OCI-LY3 (cell line): ENCODE results near the gene CEP350.

Experiments
- EZH2phosphoT487 ChIP-seq: fragments of 200-600 bp; shearing (Covaris generic); IDR thresholded peaks from 2 replicates; pipeline ENCODE4 v1.6.1; 2018; ENCODE audit warnings: antibody characterized with exemption, mixed run types, low read depth
- TF ChIP-seq, protein P1 (sequence below): fragments of 200-600, 300-600 bp; sonication (generic); IDR thresholded peaks from 2 replicates; pipeline ENCODE4 v1.5.1; 2014; ENCODE audit warnings: antibody characterized with exemption, low read length, low read depth

GRCh38 chr1:180119837-180120236, 165.2 kb downstream of the CEP350 start:
- TF ChIP-seq, protein P1, sequence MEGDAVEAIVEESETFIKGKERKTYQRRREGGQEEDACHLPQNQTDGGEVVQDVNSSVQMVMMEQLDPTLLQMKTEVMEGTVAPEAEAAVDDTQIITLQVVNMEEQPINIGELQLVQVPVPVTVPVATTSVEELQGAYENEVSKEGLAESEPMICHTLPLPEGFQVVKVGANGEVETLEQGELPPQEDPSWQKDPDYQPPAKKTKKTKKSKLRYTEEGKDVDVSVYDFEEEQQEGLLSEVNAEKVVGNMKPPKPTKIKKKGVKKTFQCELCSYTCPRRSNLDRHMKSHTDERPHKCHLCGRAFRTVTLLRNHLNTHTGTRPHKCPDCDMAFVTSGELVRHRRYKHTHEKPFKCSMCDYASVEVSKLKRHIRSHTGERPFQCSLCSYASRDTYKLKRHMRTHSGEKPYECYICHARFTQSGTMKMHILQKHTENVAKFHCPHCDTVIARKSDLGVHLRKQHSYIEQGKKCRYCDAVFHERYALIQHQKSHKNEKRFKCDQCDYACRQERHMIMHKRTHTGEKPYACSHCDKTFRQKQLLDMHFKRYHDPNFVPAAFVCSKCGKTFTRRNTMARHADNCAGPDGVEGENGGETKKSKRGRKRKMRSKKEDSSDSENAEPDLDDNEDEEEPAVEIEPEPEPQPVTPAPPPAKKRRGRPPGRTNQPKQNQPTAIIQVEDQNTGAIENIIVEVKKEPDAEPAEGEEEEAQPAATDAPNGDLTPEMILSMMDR: no peak
- TF ChIP-seq EZH2phosphoT487: no peak
